Uterus (tissue), 2 donors: ENCODE data around the gene GLP1R.

ENCODE experiments used
- CTCF ChIP-seq, 4 experiments: fragments of 200-600 bp in 2 of 4; fragments of 450-650 bp in 2 of 4; sonication (generic) in 2 of 4; IDR thresholded peaks; one replicate each; pipeline ENCODE4 v1.5.1; 2016 to 2019; ENCODE audit warnings: antibody characterized with exemption in 4 of 4, mild to moderate bottlenecking in 2 of 4, moderate library complexity in 1 of 4
- POLR2A ChIP-seq, 2 donors: fragments of 450-650 bp; IDR thresholded peaks; one replicate each; pipeline ENCODE4 v1.6.1; 2016; ENCODE audit warnings: antibody characterized with exemption in 2 of 2, mild to moderate bottlenecking in 1 of 2, moderate library complexity in 1 of 2

DNA sequence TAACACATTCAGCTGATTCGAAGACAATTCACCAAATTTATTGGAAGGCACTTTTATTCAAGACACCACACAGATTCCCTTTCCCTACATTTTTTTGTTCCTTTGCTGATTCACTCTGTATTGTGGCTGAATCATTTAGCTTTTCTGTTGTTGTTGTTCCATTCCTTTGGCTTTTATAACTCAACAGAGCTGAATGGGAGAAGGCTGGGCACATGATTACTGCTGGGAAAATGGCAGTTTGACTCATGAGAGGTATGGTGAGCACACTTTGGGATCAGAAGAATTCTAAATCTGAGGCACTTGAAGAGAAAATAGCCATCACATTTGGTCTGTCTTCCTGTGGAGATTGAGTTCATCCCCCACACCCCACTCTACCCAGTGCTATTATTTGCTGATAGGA lies 82.1 kb downstream of the GLP1R start:
- TF ChIP-seq CTCF (IDR thresholded peaks at IDR 0.05) (no peak), POLR2A (IDR thresholded peaks at IDR 0.05) (no peak)
